Measurements from ENCODE around the gene GON4L. TPM values are rescaled to one million over a fixed set of nuclear protein-coding genes. Genes with fewer than 3 reads are reported as not detected.
"Not testable (repeated sequence)": the region's sequence is repeated elsewhere in the genome, so short reads cannot be mapped to it uniquely, and the experiment has no call there.

Gene GON4L
- total and polyA plus RNA-seq, 4 donors: 42.2 to 56.7 (median 48.0) TPM

DNA sequence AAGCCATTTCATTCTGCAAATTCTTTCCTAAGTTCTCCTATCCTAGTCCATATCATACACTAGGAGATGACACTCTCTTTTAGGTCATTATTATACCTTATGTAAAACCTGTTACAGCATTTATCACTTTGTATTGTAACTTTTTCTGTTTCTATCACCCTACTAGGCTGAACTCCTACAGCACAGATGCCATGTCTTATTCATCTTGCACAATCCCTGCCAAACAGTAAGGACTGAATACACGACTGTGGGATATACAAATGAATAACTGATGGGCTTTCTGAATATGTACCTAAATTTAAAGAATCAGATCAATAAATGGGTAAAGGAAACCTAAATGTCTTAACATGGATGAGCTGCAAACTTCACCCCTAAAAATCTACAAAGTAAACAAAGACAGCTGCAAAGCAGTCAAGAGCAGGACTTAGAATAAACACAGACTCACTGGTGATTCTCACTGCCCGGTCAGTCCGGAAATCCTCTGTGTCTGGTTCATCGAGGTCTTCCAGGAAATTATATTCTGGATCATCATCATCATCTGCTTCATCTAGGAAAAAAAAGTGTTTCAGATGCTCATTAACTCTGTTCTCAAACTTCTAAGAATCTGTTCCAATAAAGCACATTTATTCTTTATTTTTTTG, 62.3 kb downstream of the GON4L start:
- no peak for DNase-seq (ENCODE audit: low read depth in 4 of 6, low spot score in 6 of 6)
- Histone ChIP-seq H3K27ac (ENCODE audit: low read depth, low read length) (no peak overlapping the region), H3K9me3 (ENCODE audit: control insufficient read depth, insufficient read depth, low read length) (no peaks in the 10 kb centered on the region), H3K4me1 (ENCODE audit: control insufficient read depth, insufficient read depth, low read length) (no peaks in the 10 kb centered on the region), H3K4me3 (ENCODE audit: low read depth, low read length) (no peak overlapping the region), H3K36me3 (ENCODE audit: control insufficient read depth, insufficient read depth, low read length) (peaks cover 35% of the 10 kb centered on the region), H3K27me3 (ENCODE audit: control insufficient read depth, insufficient read depth, low read length) (no peaks in the 10 kb centered on the region)
- 100% methylated on average over 3 of the region's 4 CpGs for WGBS (ENCODE audit: insufficient coverage)

DNA sequence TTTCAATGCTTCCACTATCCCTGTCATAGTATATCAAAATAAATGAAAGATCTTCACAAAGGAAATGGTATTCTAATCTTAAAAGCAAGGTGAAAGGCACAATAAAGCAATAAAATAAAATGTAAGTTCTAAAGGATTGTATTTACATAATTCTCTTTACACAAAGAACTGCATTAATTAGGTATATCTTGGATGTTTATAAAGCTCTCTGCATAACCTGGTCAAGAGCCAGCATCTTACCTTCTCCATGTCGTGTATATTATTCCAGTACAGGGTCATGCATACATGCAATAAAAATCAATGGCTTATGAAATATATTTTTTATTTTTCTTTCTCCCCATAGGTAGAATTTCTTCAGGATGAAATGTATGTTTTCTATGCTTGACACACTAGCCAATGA, 63.8 kb downstream of the GON4L start:
- peaks cover 34% of the 10 kb centered on the region for H3K36me3 ChIP-seq (ENCODE audit: control insufficient read depth, insufficient read depth, low read length)
- H3K4me3 ChIP-seq (ENCODE audit: low read depth, low read length): no peak overlapping the region
- H3K4me1 ChIP-seq (ENCODE audit: control insufficient read depth, insufficient read depth, low read length): no peaks in the 10 kb centered on the region
- H3K27me3 ChIP-seq (ENCODE audit: control insufficient read depth, insufficient read depth, low read length): no peaks in the 10 kb centered on the region
- no peak overlapping the region for H3K27ac ChIP-seq (ENCODE audit: low read depth, low read length)
- no CpG with 5 or more reads among the region's 1 CpG for WGBS (ENCODE audit: insufficient coverage)
- H3K9me3 ChIP-seq (ENCODE audit: control insufficient read depth, insufficient read depth, low read length): no peaks in the 10 kb centered on the region
- DNase-seq (ENCODE audit: low read depth in 4 of 6, low spot score in 6 of 6): no peak

DNA sequence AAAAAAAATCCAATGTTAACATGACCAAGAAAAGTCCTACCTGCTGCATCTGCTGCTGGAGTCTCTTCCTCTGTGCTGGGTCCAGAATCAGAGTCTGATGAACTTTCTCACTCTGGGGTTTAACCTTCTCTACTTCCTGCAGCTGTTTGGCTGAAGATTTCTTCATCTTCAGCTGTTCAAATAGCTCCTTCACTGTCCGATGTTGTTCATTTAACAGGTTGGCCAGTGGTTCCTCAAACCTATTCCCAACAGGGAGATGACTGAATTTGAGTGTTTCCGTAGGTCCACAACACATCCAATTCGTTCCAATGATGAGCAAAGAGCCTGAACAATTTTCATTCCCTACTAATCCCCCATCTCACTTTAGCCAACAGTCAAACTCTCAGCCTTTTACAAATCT, 79.4 kb downstream of the GON4L start:
- Histone ChIP-seq H3K36me3 (ENCODE audit: control insufficient read depth, insufficient read depth, low read length) (peaks cover 33% of the 10 kb centered on the region), H3K9me3 (ENCODE audit: control insufficient read depth, insufficient read depth, low read length) (no peaks in the 10 kb centered on the region), H3K27me3 (ENCODE audit: control insufficient read depth, insufficient read depth, low read length) (no peaks in the 10 kb centered on the region), H3K4me3 (ENCODE audit: low read depth, low read length) (no peak overlapping the region), H3K4me1 (ENCODE audit: control insufficient read depth, insufficient read depth, low read length) (no peaks in the 10 kb centered on the region), H3K27ac (ENCODE audit: low read depth, low read length) (no peak overlapping the region)
- 100% methylated on average over 3 of the region's 3 CpGs for WGBS (ENCODE audit: insufficient coverage)
- no peak for DNase-seq (ENCODE audit: low read depth in 4 of 6, low spot score in 6 of 6)

DNA sequence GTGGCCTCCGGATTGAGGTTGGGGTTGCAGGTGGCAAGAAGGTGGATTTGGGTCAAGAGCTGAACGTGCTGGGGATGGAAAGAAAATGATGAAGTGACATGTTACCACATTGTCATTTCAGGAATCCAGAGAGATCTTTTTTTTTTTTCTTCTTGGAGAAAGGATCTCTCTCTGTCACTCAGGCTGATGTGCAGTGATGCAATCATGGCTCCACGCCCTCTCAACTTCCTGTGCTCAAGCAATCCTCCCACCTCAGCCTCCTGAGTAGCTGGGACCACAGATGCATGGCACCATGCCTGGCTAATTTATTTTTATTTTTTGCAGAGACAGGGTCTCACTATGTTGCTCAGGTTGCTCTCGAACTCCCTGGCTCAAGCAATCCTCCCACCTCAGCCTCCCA, 80.6 kb downstream of the GON4L start:
- DNase-seq (ENCODE audit: low read depth in 4 of 6, low spot score in 6 of 6): no peak
- Histone ChIP-seq H3K4me3 (ENCODE audit: low read depth, low read length) (no peak overlapping the region), H3K27ac (ENCODE audit: low read depth, low read length) (no peak overlapping the region), H3K9me3 (ENCODE audit: control insufficient read depth, insufficient read depth, low read length) (no peaks in the 10 kb centered on the region), H3K36me3 (ENCODE audit: control insufficient read depth, insufficient read depth, low read length) (peaks cover 43% of the 10 kb centered on the region), H3K4me1 (ENCODE audit: control insufficient read depth, insufficient read depth, low read length) (no peaks in the 10 kb centered on the region), H3K27me3 (ENCODE audit: control insufficient read depth, insufficient read depth, low read length) (no peaks in the 10 kb centered on the region)
- 100% methylated on average over 2 of the region's 4 CpGs for WGBS (ENCODE audit: insufficient coverage)

DNA sequence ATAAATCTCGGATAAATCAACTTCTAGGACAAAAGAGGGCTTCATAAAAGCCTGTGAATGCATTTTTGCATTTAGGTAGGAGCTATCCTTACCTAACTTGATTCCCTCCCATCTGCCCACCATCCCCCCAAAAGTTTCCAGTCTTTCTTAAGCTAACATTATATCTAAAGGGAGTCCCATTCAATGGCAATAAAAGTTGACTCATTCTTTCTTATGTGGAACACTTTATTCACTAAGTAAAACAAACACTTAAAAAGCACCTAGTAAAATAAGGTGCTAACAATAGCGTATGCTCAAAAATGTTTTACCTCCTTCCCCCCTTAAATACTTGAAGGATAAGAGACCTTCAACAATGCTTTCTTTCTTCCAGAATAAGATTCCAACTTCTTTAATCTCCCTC, 83.8 kb downstream of the GON4L start:
- peaks cover 63% of the 10 kb centered on the region for H3K36me3 ChIP-seq (ENCODE audit: control insufficient read depth, insufficient read depth, low read length)
- 100% methylated on average over 1 of the region's 2 CpGs for WGBS (ENCODE audit: insufficient coverage)
- H3K27me3 ChIP-seq (ENCODE audit: control insufficient read depth, insufficient read depth, low read length): no peaks in the 10 kb centered on the region
- no peak overlapping the region for H3K27ac ChIP-seq (ENCODE audit: low read depth, low read length)
- H3K4me3 ChIP-seq (ENCODE audit: low read depth, low read length): no peak overlapping the region
- DNase-seq (ENCODE audit: low read depth in 4 of 6, low spot score in 6 of 6): no peak
- H3K9me3 ChIP-seq (ENCODE audit: control insufficient read depth, insufficient read depth, low read length): no peaks in the 10 kb centered on the region
- no peaks in the 10 kb centered on the region for H3K4me1 ChIP-seq (ENCODE audit: control insufficient read depth, insufficient read depth, low read length)

DNA sequence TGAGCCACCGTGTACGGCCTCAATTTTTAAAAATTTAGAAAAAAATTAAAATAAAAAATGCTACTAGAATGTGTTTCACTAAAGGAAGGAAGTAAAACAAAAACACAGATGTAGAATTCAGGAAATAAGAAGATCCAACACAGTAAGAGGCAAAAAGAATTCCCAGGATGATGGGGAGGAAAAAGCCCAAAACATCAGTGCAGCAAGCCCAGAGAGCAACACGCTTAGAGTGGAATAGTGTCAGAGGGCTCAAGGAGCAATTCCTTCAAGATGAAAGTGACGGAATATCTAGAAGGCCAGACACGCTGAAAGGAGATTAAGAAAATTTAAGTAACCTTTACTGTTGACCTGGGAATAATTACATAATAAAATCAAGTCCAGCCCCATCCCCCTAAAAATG, 87.8 kb downstream of the GON4L start:
- Histone ChIP-seq H3K27ac (ENCODE audit: low read depth, low read length) (no peak overlapping the region), H3K4me1 (ENCODE audit: control insufficient read depth, insufficient read depth, low read length) (no peaks in the 10 kb centered on the region), H3K27me3 (ENCODE audit: control insufficient read depth, insufficient read depth, low read length) (no peaks in the 10 kb centered on the region), H3K9me3 (ENCODE audit: control insufficient read depth, insufficient read depth, low read length) (no peaks in the 10 kb centered on the region), H3K36me3 (ENCODE audit: control insufficient read depth, insufficient read depth, low read length) (peaks cover 66% of the 10 kb centered on the region), H3K4me3 (ENCODE audit: low read depth, low read length) (no peak overlapping the region)
- WGBS (ENCODE audit: insufficient coverage): no CpG with 5 or more reads among the region's 5 CpGs
- DNase-seq (ENCODE audit: low read depth in 4 of 6, low spot score in 6 of 6): no peak

DNA sequence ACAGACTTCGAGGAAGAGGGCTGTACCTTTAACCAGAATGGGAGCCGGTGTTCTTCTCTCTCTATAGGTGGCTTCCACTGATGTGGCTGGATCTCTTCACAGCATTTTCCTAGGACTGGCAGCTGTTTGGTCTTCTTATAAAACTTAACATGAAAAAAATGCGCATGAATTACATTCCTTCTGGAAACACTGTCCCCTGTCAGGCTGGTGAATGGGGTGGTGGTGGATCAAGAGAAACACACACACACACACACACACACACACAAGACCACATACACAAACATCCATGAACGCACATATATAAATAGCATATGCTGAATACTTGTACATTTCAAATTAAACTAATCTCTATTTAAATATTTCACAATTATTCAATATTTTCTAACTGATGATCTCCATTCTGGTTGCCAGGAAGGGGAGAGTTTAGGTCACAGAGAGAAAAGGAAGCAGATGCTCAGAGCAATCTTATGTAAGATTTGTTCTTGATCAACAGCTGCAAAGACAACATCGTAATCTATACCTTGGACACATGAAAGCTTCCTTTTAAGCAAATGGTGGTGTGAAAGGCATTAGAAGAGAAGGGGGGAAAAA, 89.5 kb downstream of the GON4L start:
- not testable (repeated sequence) for H3K4me3 ChIP-seq (ENCODE audit: low read depth, low read length); DNase-seq (ENCODE audit: low read depth in 4 of 6, low spot score in 6 of 6); H3K27ac ChIP-seq (ENCODE audit: low read depth, low read length); H3K27me3 ChIP-seq (ENCODE audit: control insufficient read depth, insufficient read depth, low read length); H3K9me3 ChIP-seq (ENCODE audit: control insufficient read depth, insufficient read depth, low read length); H3K4me1 ChIP-seq (ENCODE audit: control insufficient read depth, insufficient read depth, low read length)
- H3K36me3 ChIP-seq (ENCODE audit: control insufficient read depth, insufficient read depth, low read length): peaks cover 76% of the 10 kb centered on the region
- no CpG with 5 or more reads among the region's 5 CpGs for WGBS (ENCODE audit: insufficient coverage)

DNA sequence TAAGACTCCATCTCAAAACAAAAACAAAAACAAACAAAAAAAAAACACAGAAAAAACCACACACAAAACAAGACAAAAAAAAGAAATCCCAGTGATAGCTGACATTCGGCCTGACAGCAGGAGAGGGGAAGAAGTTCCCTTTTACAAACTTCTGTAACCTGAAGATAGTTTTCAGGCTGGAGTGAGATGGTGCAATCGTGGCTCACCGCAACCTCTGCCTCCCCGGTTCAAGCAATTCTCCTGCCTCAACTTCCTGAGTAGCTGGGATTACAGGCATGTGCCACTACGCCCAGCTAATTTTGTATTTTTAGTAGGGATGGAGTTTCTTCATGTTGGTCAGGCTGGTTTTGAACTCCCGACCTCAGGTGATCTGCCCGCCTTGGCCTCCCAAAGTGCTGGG, 93.0 kb downstream of the GON4L start:
- not testable (repeated sequence) for H3K4me3 ChIP-seq (ENCODE audit: low read depth, low read length); DNase-seq (ENCODE audit: low read depth in 4 of 6, low spot score in 6 of 6); H3K27ac ChIP-seq (ENCODE audit: low read depth, low read length); H3K9me3 ChIP-seq (ENCODE audit: control insufficient read depth, insufficient read depth, low read length); H3K4me1 ChIP-seq (ENCODE audit: control insufficient read depth, insufficient read depth, low read length); H3K27me3 ChIP-seq (ENCODE audit: control insufficient read depth, insufficient read depth, low read length)
- WGBS (ENCODE audit: insufficient coverage): 100% methylated on average over 1 of the region's 7 CpGs
- H3K36me3 ChIP-seq (ENCODE audit: control insufficient read depth, insufficient read depth, low read length): peaks cover 56% of the 10 kb centered on the region

DNA sequence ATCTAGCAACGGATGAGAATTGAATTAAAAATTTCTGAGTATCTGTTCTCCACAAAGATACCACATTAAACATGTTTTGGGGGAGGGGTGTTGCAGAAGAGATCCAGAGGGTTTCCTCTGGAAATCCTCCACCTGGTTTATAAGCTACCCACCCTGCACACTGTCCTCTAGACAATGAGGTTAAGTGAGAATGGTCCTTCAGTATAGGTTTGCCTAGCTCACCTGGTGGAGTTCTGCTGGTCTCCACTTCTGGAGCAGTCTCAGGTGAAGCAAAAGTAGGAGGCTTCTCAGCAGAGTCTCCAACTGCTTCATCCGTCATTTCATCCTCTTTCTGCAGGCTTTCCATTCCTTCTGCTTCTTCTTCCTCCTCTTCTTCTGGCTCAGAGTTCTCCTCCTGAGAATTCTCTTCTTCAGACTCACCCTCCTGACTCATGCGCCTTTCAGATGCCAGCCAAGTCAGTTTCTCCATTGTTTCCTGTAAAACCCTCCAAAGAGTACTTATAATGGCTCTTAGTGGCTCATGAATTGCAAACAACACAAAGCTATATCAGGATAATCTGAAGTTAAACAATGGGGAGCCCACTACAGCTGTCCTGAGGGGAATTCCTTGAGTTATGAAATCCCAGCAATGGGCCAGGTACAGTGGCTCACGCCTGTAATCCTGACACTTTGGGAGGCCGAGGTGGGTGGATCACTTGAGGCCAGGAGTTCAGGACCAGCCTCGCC, 93.8 kb downstream of the GON4L start:
- not testable (repeated sequence) for H3K27me3 ChIP-seq (ENCODE audit: control insufficient read depth, insufficient read depth, low read length); H3K9me3 ChIP-seq (ENCODE audit: control insufficient read depth, insufficient read depth, low read length); H3K4me3 ChIP-seq (ENCODE audit: low read depth, low read length); H3K4me1 ChIP-seq (ENCODE audit: control insufficient read depth, insufficient read depth, low read length); H3K27ac ChIP-seq (ENCODE audit: low read depth, low read length)
- 88% methylated on average over 4 of the region's 6 CpGs for WGBS (ENCODE audit: insufficient coverage)
- H3K36me3 ChIP-seq (ENCODE audit: control insufficient read depth, insufficient read depth, low read length): peaks cover 58% of the 10 kb centered on the region
- peak in 3 of 6 donors; percentile 2 to 84 (median 38) for DNase-seq (ENCODE audit: low read depth in 4 of 6, low spot score in 6 of 6)

All from spinal cord (tissue), 10 donors.